ENCODE measurements around the gene TOMM34. TPM values are rescaled to one million over a fixed set of nuclear protein-coding genes. Genes with fewer than 3 reads are reported as not detected.

TOMM34 gene
- total and polyA plus RNA-seq, 9 of the 15 experiments (the other 6 are each of a cell fraction or from before 2014, with no cell fraction given): 18.1 to 69.4 (median 41.7) TPM

GRCh38 chr20:44976698-44977097, 16.5 kb upstream of the TOMM34 start (continued):
- TF ChIP-seq ZNF318 (IDR thresholded peaks at IDR 0.05; ENCODE audit: borderline replicate concordance in 1 of 2, low read depth in 1 of 2) (no peak), MLLT1 (IDR thresholded peaks at IDR 0.05) (no peak), DPF2 (IDR thresholded peaks at IDR 0.05) (no peak)
